IPS-18a (cell line): ENCODE measurements around the gene TEX35.
"Not testable (repeated sequence)": the region's sequence is repeated elsewhere in the genome, so short reads cannot be mapped to it uniquely, and the experiment has no call there.

ENCODE experiments used
- H3K27ac ChIP-seq: one replicate; pipeline ENCODE4 v1.5.1; 2013; ENCODE audit warnings: low read length
- H3K27me3 ChIP-seq: one replicate; pipeline ENCODE4 v1.6.1; 2013; ENCODE audit warnings: mild to moderate bottlenecking, low read length; ENCODE audit not compliant: control insufficient read depth, insufficient read depth
- H3K36me3 ChIP-seq: one replicate; pipeline ENCODE4 v1.6.1; 2013; ENCODE audit warnings: low read depth, low read length; ENCODE audit not compliant: control insufficient read depth
- H3K4me1 ChIP-seq: one replicate; pipeline ENCODE4 v1.6.1; 2013; ENCODE audit warnings: low read depth, low read length; ENCODE audit not compliant: control insufficient read depth
- H3K4me3 ChIP-seq: one replicate; pipeline ENCODE4 v1.5.1; 2013; ENCODE audit warnings: low read length
- H3K9ac ChIP-seq: one replicate; pipeline ENCODE4 v1.6.1; 2013; ENCODE audit warnings: mild to moderate bottlenecking, low read length, moderate library complexity
- H3K9me3 ChIP-seq: one replicate; pipeline ENCODE4 v1.6.1; 2013; ENCODE audit warnings: low read depth, low read length; ENCODE audit not compliant: control insufficient read depth

Gene TEX35

GRCh38 chr1:178495741-178496409 lies 17.0 kb upstream of the TEX35 start:
- no peaks in the 10 kb centered on the region for H3K36me3 ChIP-seq
- no peaks in the 10 kb centered on the region for H3K9me3 ChIP-seq
- no peaks in the 10 kb centered on the region for H3K27me3 ChIP-seq
- H3K4me1 ChIP-seq, result no peaks in the 10 kb centered on the region
- H3K4me3 ChIP-seq, result no peak overlapping the region
- no peak overlapping the region for H3K27ac ChIP-seq
- H3K9ac ChIP-seq, result no peak overlapping the region

GRCh38 chr1:178496410-178497135 lies 16.3 kb upstream of the TEX35 start, which contains the start of gene CLEC20A:
TSS of gene CLEC20A (minus strand) at chr1:178496964. CDS start at chr1:178496939, 25 bp downstream.
- Histone ChIP-seq H3K36me3 (no peaks in the 10 kb centered on the region), H3K4me1 (no peaks in the 10 kb centered on the region), H3K4me3 (no peak within 1 kb of the TSS), H3K27me3 (no peaks in the 10 kb centered on the region), H3K9me3 (no peaks in the 10 kb centered on the region), H3K9ac (no peak within 1 kb of the TSS), H3K27ac (no peak within 1 kb of the TSS)

GRCh38 chr1:178497903-178498478 lies 14.9 kb upstream of the TEX35 start:
- Histone ChIP-seq H3K27ac (no peak overlapping the region), H3K36me3 (no peaks in the 10 kb centered on the region), H3K4me3 (no peak overlapping the region), H3K9me3 (no peaks in the 10 kb centered on the region), H3K4me1 (no peaks in the 10 kb centered on the region), H3K9ac (no peak overlapping the region), H3K27me3 (no peaks in the 10 kb centered on the region)

GRCh38 chr1:178498896-178499675 lies 13.8 kb upstream of the TEX35 start:
- Histone ChIP-seq H3K9me3 (no peaks in the 10 kb centered on the region), H3K36me3 (no peaks in the 10 kb centered on the region), H3K27ac (no peak overlapping the region), H3K9ac (no peak overlapping the region), H3K4me1 (no peaks in the 10 kb centered on the region), H3K4me3 (no peak overlapping the region), H3K27me3 (no peaks in the 10 kb centered on the region)

- no peaks in the 10 kb centered on the region for H3K36me3 ChIP-seq
- no peak overlapping the region for H3K27ac ChIP-seq
- H3K9ac ChIP-seq, result no peak overlapping the region
- no peak overlapping the region for H3K4me3 ChIP-seq
- no peaks in the 10 kb centered on the region for H3K27me3 ChIP-seq
- H3K4me1 ChIP-seq, result no peaks in the 10 kb centered on the region
- no peaks in the 10 kb centered on the region for H3K9me3 ChIP-seq
These were observed 12.7 kb upstream of the TEX35 start for GRCh38 chr1:178500091-178500770.

- Histone ChIP-seq H3K9me3 (no peaks in the 10 kb centered on the region), H3K9ac (no peak overlapping the region), H3K36me3 (no peaks in the 10 kb centered on the region), H3K27me3 (no peaks in the 10 kb centered on the region), H3K4me1 (no peaks in the 10 kb centered on the region), H3K4me3 (no peak overlapping the region), H3K27ac (no peak overlapping the region)
These were observed 11.9 kb upstream of the TEX35 start for GRCh38 chr1:178500936-178501554.

- H3K9ac ChIP-seq, result no peak overlapping the region
- no peaks in the 10 kb centered on the region for H3K9me3 ChIP-seq
- H3K4me3 ChIP-seq, result no peak overlapping the region
- H3K27me3 ChIP-seq, result no peaks in the 10 kb centered on the region
- no peak overlapping the region for H3K27ac ChIP-seq
- H3K36me3 ChIP-seq, result no peaks in the 10 kb centered on the region
- H3K4me1 ChIP-seq, result no peaks in the 10 kb centered on the region
These were observed 11.1 kb upstream of the TEX35 start for GRCh38 chr1:178501705-178502329.

GRCh38 chr1:178502330-178502714 lies 10.6 kb upstream of the TEX35 start:
- Histone ChIP-seq H3K9me3 (no peaks in the 10 kb centered on the region), H3K36me3 (no peaks in the 10 kb centered on the region), H3K27me3 (no peaks in the 10 kb centered on the region), H3K27ac (no peak overlapping the region), H3K4me1 (no peaks in the 10 kb centered on the region), H3K9ac (no peak overlapping the region), H3K4me3 (no peak overlapping the region)

GRCh38 chr1:178502856-178503255 lies 10.1 kb upstream of the TEX35 start:
- Histone ChIP-seq H3K36me3 (no peaks in the 10 kb centered on the region), H3K27ac (no peak overlapping the region), H3K9ac (no peak overlapping the region), H3K27me3 (no peaks in the 10 kb centered on the region), H3K4me1 (no peaks in the 10 kb centered on the region), H3K9me3 (no peaks in the 10 kb centered on the region), H3K4me3 (no peak overlapping the region)

- H3K9ac ChIP-seq, H3K4me1 ChIP-seq, H3K27me3 ChIP-seq, H3K36me3 ChIP-seq, H3K4me3 ChIP-seq, H3K9me3 ChIP-seq, H3K27ac ChIP-seq: not testable (repeated sequence)
These were observed 9.6 kb upstream of the TEX35 start for GRCh38 chr1:178503316-178503715.
